ENCODE measurements around the gene TGFB1I1.

The TGFB1I1 gene

DNA sequence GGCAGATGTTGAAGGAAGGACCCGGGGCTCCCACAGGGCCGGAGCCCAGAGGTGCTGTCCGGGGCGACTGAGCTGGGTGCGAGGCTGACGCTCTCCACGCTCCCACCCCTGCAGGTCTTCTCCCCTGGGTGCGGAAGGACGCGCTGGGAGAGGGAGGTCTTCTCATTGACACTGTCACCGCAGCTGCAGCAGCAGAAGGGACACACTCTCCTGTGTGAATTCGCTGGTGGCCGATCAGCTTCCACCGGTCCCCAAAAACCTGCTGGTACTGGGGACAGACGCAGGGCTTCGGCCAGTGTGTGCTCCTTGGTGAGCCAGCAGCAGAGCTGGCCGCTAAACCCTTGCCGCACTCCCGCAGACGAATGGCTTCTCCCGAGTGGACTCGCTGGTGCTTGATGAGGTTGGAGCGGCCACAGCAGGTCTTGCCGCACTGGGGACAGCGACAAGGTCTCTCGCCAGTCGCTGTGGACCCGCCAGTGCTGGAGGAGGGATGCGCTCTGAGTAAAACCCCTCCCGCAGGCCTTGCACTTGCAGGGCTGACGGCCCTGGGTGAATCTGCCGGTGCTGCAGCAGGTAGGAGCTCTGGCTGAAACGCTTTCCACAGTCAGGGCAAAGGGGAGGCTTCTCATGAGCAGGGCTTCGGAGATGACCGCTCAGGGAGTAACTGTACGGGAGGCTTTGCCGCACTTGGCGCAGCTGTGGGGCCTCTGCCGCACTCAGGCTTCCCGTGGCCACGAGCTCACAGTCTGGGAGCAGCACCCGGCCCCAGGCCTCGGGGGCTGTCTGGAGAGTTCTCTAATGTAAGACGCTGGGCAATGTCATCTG is 35.5 kb upstream of the TGFB1I1 start:
- TF ChIP-seq RAD21 (IDR thresholded peaks at IDR 0.05; ENCODE audit: low read depth): no peak

DNA sequence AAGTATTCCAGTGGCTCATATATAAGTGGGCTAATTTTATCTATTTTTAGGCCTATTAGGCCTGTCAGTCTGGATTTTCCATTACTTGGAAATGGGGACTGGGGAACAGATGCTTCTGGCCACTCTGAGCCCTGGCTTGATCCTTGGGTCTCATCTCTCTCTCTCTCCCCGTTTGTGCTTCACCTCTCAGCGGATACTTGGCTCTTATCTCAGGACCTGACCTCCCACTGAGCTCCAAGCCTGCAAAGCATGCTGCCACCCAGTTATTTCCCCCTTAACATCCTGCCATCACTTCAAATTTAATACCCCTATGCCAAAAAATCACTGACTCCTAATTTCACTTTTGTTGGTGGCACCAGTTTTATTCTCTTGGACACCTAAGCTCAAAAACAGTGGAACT is 33.5 kb upstream of the TGFB1I1 start:
- TF ChIP-seq TAF1 (IDR thresholded peaks at IDR 0.05; ENCODE audit: low read depth) (no peak), CEBPB (IDR thresholded peaks at IDR 0.05) (no peak), TCF12 (IDR thresholded peaks at IDR 0.05; ENCODE audit: low read depth) (no peak), NFIC (IDR thresholded peaks at IDR 0.05) (no peak), EGR1 (IDR thresholded peaks at IDR 0.05) (no peak), ZBTB7A (IDR thresholded peaks at IDR 0.05; ENCODE audit: low read depth) (no peak)
- TF ChIP-seq, protein P1, sequence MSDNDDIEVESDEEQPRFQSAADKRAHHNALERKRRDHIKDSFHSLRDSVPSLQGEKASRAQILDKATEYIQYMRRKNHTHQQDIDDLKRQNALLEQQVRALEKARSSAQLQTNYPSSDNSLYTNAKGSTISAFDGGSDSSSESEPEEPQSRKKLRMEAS (IDR thresholded peaks at IDR 0.05): no peak

DNA sequence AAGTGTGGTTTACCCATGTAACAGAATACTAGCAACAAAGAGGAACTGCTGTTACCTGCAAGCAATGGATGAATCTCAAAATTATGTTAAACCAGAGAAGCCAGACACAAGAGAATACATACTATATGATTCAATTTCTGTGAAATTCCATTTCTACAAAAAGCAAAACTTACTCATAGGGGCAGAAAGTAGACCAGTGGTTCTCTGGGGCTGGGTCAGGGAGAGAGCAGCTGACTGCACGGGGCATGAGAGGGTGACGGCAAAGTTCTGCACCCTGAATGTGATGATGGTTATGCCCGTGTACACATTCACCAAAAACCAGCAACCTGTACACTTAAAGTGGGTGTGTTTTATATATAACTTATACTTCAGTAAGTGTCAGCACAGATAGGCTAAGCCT is 32.4 kb upstream of the TGFB1I1 start:
- TF ChIP-seq RAD21 (IDR thresholded peaks at IDR 0.05; ENCODE audit: low read depth) (no peak), YY1 (IDR thresholded peaks at IDR 0.05; ENCODE audit: low read depth) (no peak), TCF12 (IDR thresholded peaks at IDR 0.05; ENCODE audit: low read depth) (no peak), FOXM1 (IDR thresholded peaks at IDR 0.05; ENCODE audit: borderline replicate concordance, low read depth) (no peak), CREB1 (IDR thresholded peaks at IDR 0.05; ENCODE audit: low read depth) (no peak), NFIC (IDR thresholded peaks at IDR 0.05) (no peak), TAF1 (IDR thresholded peaks at IDR 0.05; ENCODE audit: low read depth) (no peak)
- TF ChIP-seq, protein P1 (IDR thresholded peaks at IDR 0.05): no peak

DNA sequence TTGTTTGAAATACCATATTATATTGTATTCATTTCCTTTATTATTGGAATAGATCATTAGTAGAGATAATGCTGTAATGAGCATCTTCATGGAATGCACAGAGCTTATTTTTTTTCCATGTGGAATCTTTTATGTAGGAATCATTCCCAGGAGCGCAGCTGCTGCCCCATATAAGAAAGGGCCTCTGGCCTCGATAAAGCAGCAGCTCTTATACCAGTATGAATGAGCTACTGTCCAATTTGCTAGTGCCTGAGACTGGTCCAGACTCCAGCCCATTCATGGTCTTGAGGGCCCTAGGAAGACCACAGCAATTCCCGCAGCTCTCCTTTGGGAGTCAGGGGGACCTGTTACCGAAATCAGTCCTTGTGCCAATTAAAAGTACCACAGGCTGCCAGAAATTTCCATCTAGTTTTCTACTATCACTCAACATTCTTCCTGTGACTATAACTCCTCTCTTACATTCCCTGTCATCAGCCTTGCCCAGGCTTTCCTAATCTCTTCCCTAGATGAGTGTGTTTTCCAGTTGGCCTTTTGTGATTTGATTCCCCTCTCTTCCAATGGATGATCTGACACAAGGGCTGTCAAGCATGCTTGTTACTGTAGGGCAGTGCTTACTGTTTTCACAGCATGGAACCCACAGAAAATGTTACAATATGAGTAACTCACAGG is 31.3 kb upstream of the TGFB1I1 start:
- TF ChIP-seq EGR1 (IDR thresholded peaks at IDR 0.05): no peak
- TF ChIP-seq, protein P2, sequence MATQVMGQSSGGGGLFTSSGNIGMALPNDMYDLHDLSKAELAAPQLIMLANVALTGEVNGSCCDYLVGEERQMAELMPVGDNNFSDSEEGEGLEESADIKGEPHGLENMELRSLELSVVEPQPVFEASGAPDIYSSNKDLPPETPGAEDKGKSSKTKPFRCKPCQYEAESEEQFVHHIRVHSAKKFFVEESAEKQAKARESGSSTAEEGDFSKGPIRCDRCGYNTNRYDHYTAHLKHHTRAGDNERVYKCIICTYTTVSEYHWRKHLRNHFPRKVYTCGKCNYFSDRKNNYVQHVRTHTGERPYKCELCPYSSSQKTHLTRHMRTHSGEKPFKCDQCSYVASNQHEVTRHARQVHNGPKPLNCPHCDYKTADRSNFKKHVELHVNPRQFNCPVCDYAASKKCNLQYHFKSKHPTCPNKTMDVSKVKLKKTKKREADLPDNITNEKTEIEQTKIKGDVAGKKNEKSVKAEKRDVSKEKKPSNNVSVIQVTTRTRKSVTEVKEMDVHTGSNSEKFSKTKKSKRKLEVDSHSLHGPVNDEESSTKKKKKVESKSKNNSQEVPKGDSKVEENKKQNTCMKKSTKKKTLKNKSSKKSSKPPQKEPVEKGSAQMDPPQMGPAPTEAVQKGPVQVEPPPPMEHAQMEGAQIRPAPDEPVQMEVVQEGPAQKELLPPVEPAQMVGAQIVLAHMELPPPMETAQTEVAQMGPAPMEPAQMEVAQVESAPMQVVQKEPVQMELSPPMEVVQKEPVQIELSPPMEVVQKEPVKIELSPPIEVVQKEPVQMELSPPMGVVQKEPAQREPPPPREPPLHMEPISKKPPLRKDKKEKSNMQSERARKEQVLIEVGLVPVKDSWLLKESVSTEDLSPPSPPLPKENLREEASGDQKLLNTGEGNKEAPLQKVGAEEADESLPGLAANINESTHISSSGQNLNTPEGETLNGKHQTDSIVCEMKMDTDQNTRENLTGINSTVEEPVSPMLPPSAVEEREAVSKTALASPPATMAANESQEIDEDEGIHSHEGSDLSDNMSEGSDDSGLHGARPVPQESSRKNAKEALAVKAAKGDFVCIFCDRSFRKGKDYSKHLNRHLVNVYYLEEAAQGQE (IDR thresholded peaks at IDR 0.05; ENCODE audit: low read depth): no peak

DNA sequence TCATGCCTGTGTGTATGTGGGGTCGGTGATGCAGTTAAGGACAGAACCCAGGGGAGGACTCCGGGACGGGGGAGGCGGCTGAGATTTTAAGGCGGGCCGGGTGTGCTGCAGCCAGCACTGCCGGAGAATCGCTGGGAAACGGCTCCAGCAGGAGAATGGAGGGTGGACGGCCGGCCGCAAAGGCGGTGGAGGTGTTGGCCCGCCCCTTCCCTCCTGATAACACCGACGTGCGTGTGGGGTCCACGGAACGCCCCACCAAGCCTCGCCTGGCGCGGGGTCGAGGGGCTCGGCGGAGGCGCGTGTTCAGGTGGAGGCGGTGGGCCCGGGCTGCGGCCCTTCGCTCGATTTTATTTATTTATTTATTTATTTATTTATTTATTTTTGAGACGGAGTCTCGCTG is 30.0 kb upstream of the TGFB1I1 start:
- TF ChIP-seq, protein P3, sequence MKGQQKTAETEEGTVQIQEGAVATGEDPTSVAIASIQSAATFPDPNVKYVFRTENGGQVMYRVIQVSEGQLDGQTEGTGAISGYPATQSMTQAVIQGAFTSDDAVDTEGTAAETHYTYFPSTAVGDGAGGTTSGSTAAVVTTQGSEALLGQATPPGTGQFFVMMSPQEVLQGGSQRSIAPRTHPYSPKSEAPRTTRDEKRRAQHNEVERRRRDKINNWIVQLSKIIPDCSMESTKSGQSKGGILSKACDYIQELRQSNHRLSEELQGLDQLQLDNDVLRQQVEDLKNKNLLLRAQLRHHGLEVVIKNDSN (IDR thresholded peaks at IDR 0.05): no peak
- TF ChIP-seq ZBTB7A (IDR thresholded peaks at IDR 0.05; ENCODE audit: low read depth) (no peak), CEBPB (IDR thresholded peaks at IDR 0.05) (no peak), YY1 (IDR thresholded peaks at IDR 0.05; ENCODE audit: low read depth) (no peak), TAF1 (IDR thresholded peaks at IDR 0.05; ENCODE audit: low read depth) (no peak), NFIC (IDR thresholded peaks at IDR 0.05) (no peak)
- TF ChIP-seq, protein P1 (IDR thresholded peaks at IDR 0.05): no peak
- TF ChIP-seq, protein P2 (IDR thresholded peaks at IDR 0.05; ENCODE audit: low read depth): no peak

DNA sequence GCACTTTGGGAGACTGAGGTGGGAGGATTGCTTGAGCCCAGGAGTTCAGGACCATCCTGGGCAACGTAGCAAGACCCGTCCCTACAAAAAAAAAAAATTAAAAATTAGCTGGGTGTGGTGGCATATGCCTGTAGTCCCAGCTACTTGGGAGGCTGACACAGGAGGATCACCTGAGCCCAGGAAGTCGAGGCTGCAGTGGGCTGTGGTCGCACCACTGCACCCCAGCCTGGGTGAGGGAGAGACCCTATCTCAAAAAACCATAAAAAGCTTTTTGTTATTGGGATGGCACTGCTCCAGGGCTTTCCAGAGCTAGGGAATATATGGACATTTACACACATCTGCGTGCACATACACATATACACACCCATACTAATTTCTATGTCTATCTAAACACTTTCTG is 20.8 kb upstream of the TGFB1I1 start:
- TF ChIP-seq FOXM1 (IDR thresholded peaks at IDR 0.05; ENCODE audit: borderline replicate concordance, low read depth) (no peak), EGR1 (IDR thresholded peaks at IDR 0.05) (no peak), RAD21 (IDR thresholded peaks at IDR 0.05; ENCODE audit: low read depth) (no peak), TAF1 (IDR thresholded peaks at IDR 0.05; ENCODE audit: low read depth) (no peak), TEAD4 (IDR thresholded peaks at IDR 0.05) (no peak), CEBPB (IDR thresholded peaks at IDR 0.05) (no peak), EP300 (IDR thresholded peaks at IDR 0.05; ENCODE audit: borderline replicate concordance) (no peak)
- TF ChIP-seq, protein P1 (IDR thresholded peaks at IDR 0.05): no peak
- TF ChIP-seq, protein P3 (IDR thresholded peaks at IDR 0.05): no peak

All from Ishikawa (cell line).